Osteocyte (in vitro differentiated cells): ENCODE data around the gene BEND7. TPM values are rescaled to one million over a fixed set of nuclear protein-coding genes. Genes with fewer than 3 reads are reported as not detected.
"Not testable (repeated sequence)": the region's sequence is repeated elsewhere in the genome, so short reads cannot be mapped to it uniquely, and the experiment has no call there.

Experiments used
- DNase-seq: peaks from one replicate; pipeline ENCODE4 v3.0.0; 2021; ENCODE audit warnings: mixed read lengths; ENCODE audit not compliant: unreplicated experiment; ENCODE audit errors: extremely low spot score
- H3K27ac Mint-ChIP-seq: one replicate; pipeline ENCODE4 v1.8.0; 2021; ENCODE audit warnings: mild to moderate bottlenecking, mixed read lengths; ENCODE audit not compliant: unreplicated experiment
- H3K27me3 Mint-ChIP-seq: one replicate; pipeline ENCODE4 v1.8.0; 2021; ENCODE audit warnings: mixed read lengths; ENCODE audit not compliant: unreplicated experiment
- H3K36me3 Mint-ChIP-seq: one replicate; pipeline ENCODE4 v1.8.0; 2021; ENCODE audit warnings: mixed read lengths; ENCODE audit not compliant: unreplicated experiment
- H3K4me1 Mint-ChIP-seq: one replicate; pipeline ENCODE4 v1.8.0; 2021; ENCODE audit warnings: mixed read lengths; ENCODE audit not compliant: unreplicated experiment
- H3K4me3 Mint-ChIP-seq: one replicate; pipeline ENCODE4 v1.8.0; 2021; ENCODE audit warnings: mild to moderate bottlenecking, moderate library complexity, mixed read lengths; ENCODE audit not compliant: unreplicated experiment
- H3K9me3 Mint-ChIP-seq: one replicate; pipeline ENCODE4 v1.8.0; 2021; ENCODE audit warnings: mixed read lengths; ENCODE audit not compliant: unreplicated experiment
- CTCF ChIP-seq: fragments of 200-600 bp; sonication (generic); IDR thresholded peaks from 2 replicates; pipeline ENCODE4 v1.5.0; 2021; ENCODE audit warnings: antibody characterized with exemption, mild to moderate bottlenecking, moderate library complexity
- total RNA-seq: library from RNA; stranded (reverse); gene quantifications from 2 replicates; pipeline ENCODE4 v1.2.1, GENCODE V29; 2021

Gene BEND7
- total RNA-seq, 1 donor from 2014 or later, result 12.4 TPM

GRCh38 chr10:13437026-13437555 is 91.7 kb downstream of the BEND7 start:
- no peak for TF ChIP-seq CTCF
- peaks cover 46% of the 10 kb centered on the region for H3K27me3 Mint-ChIP-seq

GRCh38 chr10:13427943-13428342 is 100.9 kb downstream of the BEND7 start:
- not testable (repeated sequence) for H3K27ac Mint-ChIP-seq, H3K4me1 Mint-ChIP-seq, H3K4me3 Mint-ChIP-seq, H3K9me3 Mint-ChIP-seq, H3K36me3 Mint-ChIP-seq, DNase-seq
- H3K27me3 Mint-ChIP-seq, result peaks cover 64% of the 10 kb centered on the region

More at GRCh38 chr10:13437026-13437555, 91.7 kb downstream of the BEND7 start:
- no peaks in the 10 kb centered on the region for H3K9me3 Mint-ChIP-seq
- no peak overlapping the region for H3K4me3 Mint-ChIP-seq
- no peak overlapping the region for H3K27ac Mint-ChIP-seq
- DNase-seq, result peak; percentile 48
- H3K36me3 Mint-ChIP-seq, result no peaks in the 10 kb centered on the region
- H3K4me1 Mint-ChIP-seq, result peaks cover 5% of the 10 kb centered on the region

- Mint-ChIP-seq H3K27me3 (peaks cover 64% of the 10 kb centered on the region), H3K4me1 (no peaks in the 10 kb centered on the region), H3K9me3 (no peaks in the 10 kb centered on the region), H3K27ac (no peak overlapping the region), H3K36me3 (no peaks in the 10 kb centered on the region), H3K4me3 (no peak overlapping the region)
- no peak for TF ChIP-seq CTCF
- DNase-seq, result no peak
These were observed 103.4 kb downstream of the BEND7 start for GRCh38 chr10:13425397-13425796.

GRCh38 chr10:13422800-13423199 is 106.0 kb downstream of the BEND7 start:
- no peaks in the 10 kb centered on the region for H3K4me1 Mint-ChIP-seq
- H3K4me3 Mint-ChIP-seq, result no peak overlapping the region
- no peak for DNase-seq
- peaks cover 51% of the 10 kb centered on the region for H3K27me3 Mint-ChIP-seq
- TF ChIP-seq CTCF, result no peak
- H3K9me3 Mint-ChIP-seq, result no peaks in the 10 kb centered on the region
- no peak overlapping the region for H3K27ac Mint-ChIP-seq
- H3K36me3 Mint-ChIP-seq, result no peaks in the 10 kb centered on the region

- H3K4me3 Mint-ChIP-seq, result no peak overlapping the region
- H3K36me3 Mint-ChIP-seq, result no peaks in the 10 kb centered on the region
- no peak for DNase-seq
- no peak for TF ChIP-seq CTCF
- H3K27me3 Mint-ChIP-seq, result peaks cover 40% of the 10 kb centered on the region
- H3K9me3 Mint-ChIP-seq, result no peaks in the 10 kb centered on the region
- H3K27ac Mint-ChIP-seq, result no peak overlapping the region
- no peaks in the 10 kb centered on the region for H3K4me1 Mint-ChIP-seq
These were observed 107.4 kb downstream of the BEND7 start for GRCh38 chr10:13421382-13421917.
